CD4-positive, alpha-beta memory T cell (primary cell): ENCODE data around the gene SUPT5H. TPM values are rescaled to one million over a fixed set of nuclear protein-coding genes. Genes with fewer than 3 reads are reported as not detected.

Experiments
- CTCF ChIA-PET: fragments of 350-600 bp; sonication (Branson Sonifier 250); formaldehyde crosslinking; loops from one replicate; lab custom pipeline; 2021; ENCODE audit warnings: inconsistent platforms; ENCODE audit not compliant: partially characterized antibody; lab: Charles Lee
- POLR2A ChIA-PET: fragments of 350-600 bp; sonication (Branson Sonifier 250); formaldehyde crosslinking; loops from one replicate; lab custom pipeline; 2021; ENCODE audit not compliant: partially characterized antibody; lab: Charles Lee
- DNase-seq, 5 donors: peaks; one replicate each; pipeline versions ENCODE4 v3.0.0 to v3.0.0-alpha.2; 2020 to 2022; ENCODE audit warnings: mixed read lengths in 1 of 5
- H3K27ac ChIP-seq: one replicate; pipeline ENCODE4 v1.7.0; 2013; ENCODE audit warnings: low read depth, low read length
- H3K27me3 ChIP-seq: 2 replicates; pipeline ENCODE4 v1.7.0; 2013; ENCODE audit warnings: mild to moderate bottlenecking, low read length, moderate library complexity; ENCODE audit not compliant: insufficient read depth
- H3K36me3 ChIP-seq: 2 replicates; pipeline ENCODE4 v1.7.0; 2013; ENCODE audit warnings: mild to moderate bottlenecking, low read length, moderate library complexity; ENCODE audit not compliant: insufficient read depth
- H3K4me1 ChIP-seq: 2 replicates; pipeline ENCODE4 v1.7.0; 2013; ENCODE audit warnings: mild to moderate bottlenecking, low read length, moderate library complexity; ENCODE audit not compliant: insufficient read depth
- H3K4me3 ChIP-seq, 2 donors: one replicate each; pipeline ENCODE4 v1.7.0; 2013; ENCODE audit warnings: low read length in 2 of 2, mild to moderate bottlenecking in 1 of 2
- H3K9me3 ChIP-seq, 2 donors: one replicate each; pipeline ENCODE4 v1.7.0; 2013; ENCODE audit warnings: low read length in 2 of 2, control low read depth in 1 of 2; ENCODE audit not compliant: control insufficient read depth in 1 of 2
- H3K27ac Mint-ChIP-seq, 7 donors: one replicate each; pipeline ENCODE4 v1.8.0; 2020 to 2021; ENCODE audit warnings: mixed read lengths in 7 of 7, mild to moderate bottlenecking in 6 of 7, inconsistent platforms in 3 of 7, moderate library complexity in 3 of 7
- H3K27me3 Mint-ChIP-seq, 2 donors: one replicate each; pipeline ENCODE4 v1.8.0; 2020 to 2021; ENCODE audit warnings: mixed read lengths in 2 of 2
- H3K36me3 Mint-ChIP-seq, 2 donors: one replicate each; pipeline ENCODE4 v1.8.0; 2020 to 2021; ENCODE audit warnings: mixed read lengths in 2 of 2, inconsistent platforms in 1 of 2, mild to moderate bottlenecking in 1 of 2
- H3K4me1 Mint-ChIP-seq, 4 donors: one replicate each; pipeline ENCODE4 v1.8.0; 2020 to 2021; ENCODE audit warnings: mixed read lengths in 4 of 4, mild to moderate bottlenecking in 1 of 4
- H3K4me3 Mint-ChIP-seq, 8 donors: one replicate each; pipeline ENCODE4 v1.8.0; 2020 to 2021; ENCODE audit warnings: mixed read lengths in 8 of 8, mild to moderate bottlenecking in 7 of 8, moderate library complexity in 6 of 8, inconsistent platforms in 3 of 8
- H3K9me3 Mint-ChIP-seq, 8 donors: one replicate each; pipeline ENCODE4 v1.8.0; 2020 to 2021; ENCODE audit warnings: mixed read lengths in 8 of 8, mild to moderate bottlenecking in 5 of 8, inconsistent platforms in 3 of 8, moderate library complexity in 1 of 8
- intact Hi-C: fragments of 100-400 bp; cut with micrococcal nuclease; formaldehyde crosslinking; loops from one replicate; pipeline ENCODE4 v1.15.1; 2023
- polyA plus RNA-seq, 2 donors: library from polyadenylated mRNA; unstranded; fragments of 300-500 nt; fragmentation: Illumina TruSeq; gene quantifications; one replicate each; pipeline ENCODE4 v1.2.3, GENCODE V29; 2021
- total RNA-seq, 2 experiments: library from RNA; stranded (reverse); gene quantifications; one replicate each; pipeline ENCODE4 v1.2.3, GENCODE V29; 2021

SUPT5H gene
- total and polyA plus RNA-seq, 4 experiments from 2014 or later, result 47.4 to 236 (median 173) TPM

DNA sequence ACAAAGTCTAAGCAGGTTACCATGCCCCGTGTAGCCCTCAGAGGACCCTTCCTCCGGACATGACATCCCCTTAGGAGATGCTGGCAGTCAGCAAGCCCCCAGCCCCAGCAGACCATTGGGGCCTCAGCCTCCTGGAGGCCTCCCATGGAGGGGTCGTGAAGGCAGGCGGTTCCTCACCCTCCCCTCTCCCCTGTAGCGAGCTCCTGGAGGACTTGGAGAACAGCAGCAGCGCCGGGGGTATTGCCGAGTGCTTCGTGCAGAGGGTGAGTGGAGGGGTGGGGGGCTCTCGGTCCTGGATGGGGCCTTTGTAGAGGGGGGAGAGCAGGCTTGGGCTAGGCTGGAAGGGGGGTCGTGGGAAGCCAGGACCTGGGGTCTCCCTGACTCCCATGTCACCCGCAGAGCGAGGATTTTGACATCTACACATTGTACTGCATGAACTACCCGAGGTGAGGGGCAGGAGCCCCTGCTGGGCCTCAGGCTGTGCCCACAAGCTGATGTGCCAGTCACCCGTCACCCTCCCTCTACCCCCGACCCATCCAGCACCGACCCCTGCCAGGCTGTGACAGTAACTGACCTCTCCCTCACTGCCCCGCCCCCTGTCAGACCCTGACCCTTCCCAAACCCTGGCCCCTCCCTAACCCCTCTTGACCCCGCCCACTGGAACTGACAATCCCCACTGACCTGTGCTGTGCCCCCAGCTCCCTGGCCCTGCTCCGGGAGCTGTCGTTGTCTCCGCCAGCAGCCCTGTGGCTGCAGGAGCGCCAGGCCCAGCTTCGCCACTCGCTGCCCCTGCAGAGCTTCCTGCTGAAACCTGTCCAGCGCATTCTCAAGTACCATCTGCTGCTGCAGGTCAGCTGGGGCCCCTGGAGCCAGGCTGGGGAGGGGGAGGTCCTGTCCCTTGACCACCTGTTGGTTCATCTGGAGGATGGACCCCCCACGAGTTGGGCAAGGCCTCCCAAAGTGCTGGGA is 28.9 kb upstream of the SUPT5H start:
- H3K4me1 ChIP-seq, result peaks cover 12% of the 10 kb centered on the region
- ChIA-PET CTCF (no interaction called here), POLR2A (interaction anchor here (0.6 to 7.1 kb wide), 8 partner anchors 12 to 69 kb away, joined by 3 to 46 read pairs (median 4); partner anchors contain the start of genes MED29, PAF1 and RPS16)
- H3K36me3 Mint-ChIP-seq, result peaks cover 0 to 30% of the 10 kb centered on the region in 2 donors
- H3K27ac ChIP-seq, result no peak overlapping the region
- H3K4me3 Mint-ChIP-seq, result peak overlapping the region in 1 of 8 donors; percentile 9
- H3K27me3 ChIP-seq, result no peaks in the 10 kb centered on the region
- H3K36me3 ChIP-seq, result peaks cover 4% of the 10 kb centered on the region
- H3K4me3 ChIP-seq, result no peak overlapping the region
- no peaks in the 10 kb centered on the region for H3K9me3 ChIP-seq
- peaks cover 11 to 23% (median 14%) of the 10 kb centered on the region in 4 donors for H3K4me1 Mint-ChIP-seq
- H3K27ac Mint-ChIP-seq, result peak overlapping the region in 4 of 7 donors; percentile 32 to 100 (median 52)
- DNase-seq, result peak in 1 of 5 donors; percentile 57
- intact Hi-C loops, result no loop called here
- H3K9me3 Mint-ChIP-seq, result peaks cover 0 to 6% (median 0%) of the 10 kb centered on the region in 8 donors
- H3K27me3 Mint-ChIP-seq, result peaks cover 0 to 7% of the 10 kb centered on the region in 2 donors

- Histone ChIP-seq H3K4me3 (no peak overlapping the region), H3K36me3 (peaks cover 7% of the 10 kb centered on the region), H3K27ac (no peak overlapping the region), H3K9me3 (no peaks in the 10 kb centered on the region), H3K27me3 (no peaks in the 10 kb centered on the region), H3K4me1 (peaks cover 8% of the 10 kb centered on the region)
- peaks cover 3 to 12% (median 9%) of the 10 kb centered on the region in 4 donors for H3K4me1 Mint-ChIP-seq
- intact Hi-C loops, result no loop called here
- H3K27ac Mint-ChIP-seq, result peak overlapping the region in 2 of 7 donors; percentile 9 to 100
- ChIA-PET CTCF (interaction anchor here (1.7 kb wide), 1 partner anchor 18 kb away, joined by 5 read pairs; the partner anchor contains the start of gene RPS16), POLR2A (interaction anchor here (1.0 to 7.1 kb wide), 5 partner anchors 10 to 27 kb away, joined by 3 to 46 read pairs (median 4); partner anchors contain the start of genes MED29, PAF1 and RPS16)
- peaks cover 2 to 23% of the 10 kb centered on the region in 2 donors for H3K36me3 Mint-ChIP-seq
- no peaks in the 10 kb centered on the region for H3K9me3 Mint-ChIP-seq
- DNase-seq, result no peak
- peak overlapping the region in 1 of 8 donors; percentile 26 for H3K4me3 Mint-ChIP-seq
- H3K27me3 Mint-ChIP-seq, result no peaks in the 10 kb centered on the region
Measured at GRCh38 chr19:39417463-39418181, 27.8 kb upstream of the SUPT5H start.

DNA sequence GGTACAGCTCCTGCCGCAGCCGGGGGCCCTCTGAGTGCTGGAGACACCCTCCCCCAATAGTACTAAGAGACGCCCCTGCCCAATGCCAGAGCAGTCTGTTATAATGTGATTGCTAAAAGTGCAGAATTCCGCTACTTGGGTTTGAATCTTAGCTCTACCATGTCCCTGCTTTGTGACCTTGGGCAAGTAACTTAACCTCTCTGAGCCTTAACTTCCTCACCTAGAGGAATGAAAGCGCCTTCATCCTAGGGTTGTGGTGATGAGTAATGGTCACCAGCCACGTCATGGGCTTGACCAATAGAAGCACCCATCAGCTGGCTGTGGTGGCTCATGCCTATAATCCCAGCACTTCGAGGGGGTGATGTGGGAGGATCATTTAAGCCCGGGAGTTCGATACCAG is 26.4 kb upstream of the SUPT5H start:
- intact Hi-C loops, result no loop called here
- H3K27ac Mint-ChIP-seq, result peak overlapping the region in 3 of 7 donors; percentile 48 to 74 (median 64)
- no peaks in the 10 kb centered on the region for H3K27me3 ChIP-seq
- peaks cover 18% of the 10 kb centered on the region for H3K36me3 ChIP-seq
- no peak overlapping the region for H3K27ac ChIP-seq
- H3K27me3 Mint-ChIP-seq, result no peaks in the 10 kb centered on the region
- no peaks in the 10 kb centered on the region for H3K9me3 Mint-ChIP-seq
- H3K4me3 Mint-ChIP-seq, result no peak overlapping the region
- H3K9me3 ChIP-seq, result no peaks in the 10 kb centered on the region
- H3K4me1 Mint-ChIP-seq, result peaks cover 0 to 8% (median 5%) of the 10 kb centered on the region in 4 donors
- CTCF ChIA-PET, result interaction anchor here (1.7 kb wide), 1 partner anchor 17 kb away, joined by 5 read pairs; the partner anchor contains the start of gene RPS16
- POLR2A ChIA-PET, result interaction anchor here (1.0 to 7.1 kb wide), 2 partner anchors 13 to 16 kb away, joined by 3 to 46 read pairs; partner anchors contain the start of gene RPS16
- peaks cover 10 to 23% of the 10 kb centered on the region in 2 donors for H3K36me3 Mint-ChIP-seq
- H3K4me1 ChIP-seq, result peaks cover 3% of the 10 kb centered on the region
- H3K4me3 ChIP-seq, result no peak overlapping the region
- no peak for DNase-seq

DNA sequence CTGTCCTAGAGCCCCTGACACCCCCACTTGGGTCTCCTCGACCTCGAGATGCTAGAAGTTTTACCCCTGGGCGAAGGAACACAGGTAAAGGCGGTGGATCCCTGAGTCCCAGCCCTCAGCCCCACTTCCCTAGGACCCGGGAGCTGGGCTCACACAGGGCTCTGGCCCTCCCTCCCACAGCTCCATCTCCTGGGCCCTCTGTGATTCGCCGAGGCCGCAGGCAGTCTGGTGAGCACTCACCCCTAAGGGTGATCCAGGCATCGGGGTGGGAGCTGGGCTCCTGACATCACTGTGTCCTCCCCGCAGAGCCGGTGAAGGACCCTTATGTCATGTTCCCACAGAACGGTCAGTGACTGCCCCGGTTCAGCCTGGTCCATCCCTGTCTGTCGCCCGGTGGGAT is 24.6 kb upstream of the SUPT5H start:
- no peaks in the 10 kb centered on the region for H3K4me1 ChIP-seq
- H3K4me3 ChIP-seq, result no peak overlapping the region
- ChIA-PET POLR2A (interaction anchor here (0.6 to 3.6 kb wide), 4 partner anchors 10 to 30 kb away, joined by 3 to 20 read pairs (median 4); partner anchors contain the start of genes MED29, PAF1 and RPS16), CTCF (no interaction called here)
- no peak overlapping the region for H3K27ac ChIP-seq
- no peak for DNase-seq
- peaks cover 0 to 4% (median 0%) of the 10 kb centered on the region in 4 donors for H3K4me1 Mint-ChIP-seq
- H3K36me3 Mint-ChIP-seq, result peaks cover 11 to 24% of the 10 kb centered on the region in 2 donors
- H3K4me3 Mint-ChIP-seq, result no peak overlapping the region
- H3K27me3 ChIP-seq, result no peaks in the 10 kb centered on the region
- no peaks in the 10 kb centered on the region for H3K9me3 ChIP-seq
- no peaks in the 10 kb centered on the region for H3K9me3 Mint-ChIP-seq
- H3K27me3 Mint-ChIP-seq, result no peaks in the 10 kb centered on the region
- H3K36me3 ChIP-seq, result peaks cover 15% of the 10 kb centered on the region
- intact Hi-C loops, result no loop called here
- H3K27ac Mint-ChIP-seq, result peak overlapping the region in 1 of 7 donors; percentile 48

- H3K27me3 Mint-ChIP-seq, result no peaks in the 10 kb centered on the region
- H3K4me3 Mint-ChIP-seq, result no peak overlapping the region
- ChIA-PET CTCF (interaction anchor here (2.2 kb wide), 1 partner anchor 13 kb away, joined by 4 read pairs; the partner anchor contains the start of gene RPS16), POLR2A (interaction anchor here (0.6 to 3.6 kb wide), 5 partner anchors 9 to 111 kb away, joined by 3 to 20 read pairs (median 6); partner anchors contain the start of genes EID2B, MED29, PAF1 and PLEKHG2)
- peaks cover 0 to 11% (median 0%) of the 10 kb centered on the region in 4 donors for H3K4me1 Mint-ChIP-seq
- peaks cover 11 to 25% of the 10 kb centered on the region in 2 donors for H3K36me3 Mint-ChIP-seq
- Histone ChIP-seq H3K27me3 (no peaks in the 10 kb centered on the region), H3K4me3 (no peak overlapping the region), H3K9me3 (no peaks in the 10 kb centered on the region), H3K4me1 (no peaks in the 10 kb centered on the region), H3K36me3 (peaks cover 15% of the 10 kb centered on the region), H3K27ac (no peak overlapping the region)
- intact Hi-C loops, result no loop called here
- no peak for DNase-seq
- H3K9me3 Mint-ChIP-seq, result no peaks in the 10 kb centered on the region
- peak overlapping the region in 1 of 7 donors; percentile 60 for H3K27ac Mint-ChIP-seq
Measured at GRCh38 chr19:39422020-39422419, 23.4 kb upstream of the SUPT5H start.

- Mint-ChIP-seq H3K27ac (peak overlapping the region in 3 of 7 donors; percentile 50 to 67 (median 59)), H3K36me3 (peaks cover 11 to 17% of the 10 kb centered on the region in 2 donors), H3K9me3 (no peaks in the 10 kb centered on the region), H3K4me1 (peaks cover 0 to 9% (median 0%) of the 10 kb centered on the region in 4 donors), H3K4me3 (no peak overlapping the region), H3K27me3 (no peaks in the 10 kb centered on the region)
- POLR2A ChIA-PET, result interaction anchor here (0.9 to 3.6 kb wide), 4 partner anchors 9 to 22 kb away, joined by 3 to 20 read pairs (median 7); partner anchors contain the start of genes RPS16 and SUPT5H
- intact Hi-C loops, result no loop called here
- Histone ChIP-seq H3K36me3 (peaks cover 15% of the 10 kb centered on the region), H3K27ac (no peak overlapping the region), H3K9me3 (no peaks in the 10 kb centered on the region), H3K27me3 (no peaks in the 10 kb centered on the region), H3K4me3 (no peak overlapping the region), H3K4me1 (no peaks in the 10 kb centered on the region)
- DNase-seq, result no peak
- CTCF ChIA-PET, result interaction anchor here (0.6 to 2.2 kb wide), 2 partner anchors 12 to 39 kb away, joined by 4 read pairs; partner anchors contain the start of gene RPS16
Measured at GRCh38 chr19:39423258-39424086, 21.9 kb upstream of the SUPT5H start.
